HEK293 (cell line): Measurements from ENCODE around the gene POLR2H.

Experiments used
- CTCF ChIA-PET: fragments of 350-600 bp; formaldehyde crosslinking; extraction: SDS; loops from one replicate; lab custom pipeline; 2021; ENCODE audit warnings: antibody characterized with exemption; lab: Yijun Ruan, JAX
- POLR2A ChIA-PET: fragments of 300-600 bp; formaldehyde crosslinking; extraction: SDS; loops from one replicate; lab custom pipeline; 2020; ENCODE audit warnings: antibody characterized with exemption, inconsistent platforms; lab: Yijun Ruan, JAX
- H3K27ac ChIP-seq: fragments of 200-500 bp; sonication (Bioruptor generic); 2 replicates; pipeline ENCODE4 v1.5.1; 2014; ENCODE audit warnings: low read depth, low read length, control low read depth, inconsistent platforms; ENCODE audit errors: extremely low read depth
- H3K36me3 ChIP-seq, 2 experiments: fragments of 200-500 bp in 1 of 2; sonication (Bioruptor generic) in 1 of 2; 1 replicate in 1 of 2; 2 replicates in 1 of 2; pipeline ENCODE4 v1.5.1; 2014 to 2017; ENCODE audit warnings: inconsistent platforms in 2 of 2, low read length in 2 of 2; ENCODE audit not compliant: control insufficient read depth in 2 of 2, insufficient read depth in 1 of 2
- H3K4me1 ChIP-seq: fragments of 200-500 bp; sonication (Bioruptor generic); 2 replicates; pipeline ENCODE4 v1.5.1; 2014; ENCODE audit warnings: mild to moderate bottlenecking, low read length, inconsistent platforms; ENCODE audit not compliant: control insufficient read depth, insufficient read depth
- H3K4me3 ChIP-seq: 2 replicates; pipeline ENCODE4 v1.5.1; 2011; ENCODE audit warnings: low read depth, mild to moderate bottlenecking, control low read depth, low read length, moderate library complexity
- H3K9me3 ChIP-seq: fragments of 200-500 bp; sonication (Bioruptor generic); 2 replicates; pipeline ENCODE4 v1.5.1; 2014; ENCODE audit warnings: low read depth, low read length, inconsistent platforms; ENCODE audit not compliant: control insufficient read depth, insufficient read depth
- BCL11B ChIP-seq: fragments of 450-650 bp; formaldehyde crosslinking; IDR thresholded peaks from 2 replicates; pipeline ENCODE4 v1.5.1; 2016; ENCODE audit warnings: low read depth, missing biosample characterization, missing genetic modification characterization
- EGR2 ChIP-seq: fragments of 450-650 bp; formaldehyde crosslinking; IDR thresholded peaks from 2 replicates; pipeline ENCODE4 v1.5.1; 2016; ENCODE audit warnings: low read depth, missing biosample characterization, missing genetic modification characterization
- KLF1 ChIP-seq: fragments of 450-650 bp; formaldehyde crosslinking; IDR thresholded peaks from 2 replicates; pipeline ENCODE4 v1.5.1; 2016; ENCODE audit warnings: missing biosample characterization, missing genetic modification characterization
- KLF7 ChIP-seq: fragments of 450-650 bp; formaldehyde crosslinking; IDR thresholded peaks from 2 replicates; pipeline ENCODE4 v1.5.1; 2016; ENCODE audit warnings: missing biosample characterization, missing genetic modification characterization, borderline replicate concordance
- OVOL3 ChIP-seq: fragments of 450-650 bp; formaldehyde crosslinking; IDR thresholded peaks from 2 replicates; pipeline ENCODE4 v1.5.1; 2016; ENCODE audit warnings: missing biosample characterization, missing genetic modification characterization
- SP2 ChIP-seq: fragments of 450-650 bp; formaldehyde crosslinking; IDR thresholded peaks from 2 replicates; pipeline ENCODE4 v1.5.1; 2016; ENCODE audit warnings: missing biosample characterization, missing genetic modification characterization
- ZBTB20 ChIP-seq: fragments of 450-650 bp; formaldehyde crosslinking; IDR thresholded peaks from 2 replicates; pipeline ENCODE4 v1.5.1; 2016; ENCODE audit warnings: missing biosample characterization, missing genetic modification characterization
- ZIC2 ChIP-seq: fragments of 450-650 bp; formaldehyde crosslinking; IDR thresholded peaks from 2 replicates; pipeline ENCODE4 v1.5.1; 2016; ENCODE audit warnings: missing biosample characterization, missing genetic modification characterization
- ZNF114 ChIP-seq: fragments of 450-650 bp; formaldehyde crosslinking; IDR thresholded peaks from 2 replicates; pipeline ENCODE4 v1.5.0; 2017; ENCODE audit warnings: missing biosample characterization, missing genetic modification characterization
- ZNF132 ChIP-seq: fragments of 450-650 bp; formaldehyde crosslinking; IDR thresholded peaks from 2 replicates; pipeline ENCODE4 v1.5.1; 2017; ENCODE audit warnings: missing biosample characterization, missing genetic modification characterization, borderline replicate concordance
- ZNF138 ChIP-seq: fragments of 450-650 bp; formaldehyde crosslinking; IDR thresholded peaks from 2 replicates; pipeline ENCODE4 v1.5.1; 2016; ENCODE audit warnings: missing biosample characterization, missing genetic modification characterization, borderline replicate concordance
- ZNF19 ChIP-seq: fragments of 450-650 bp; formaldehyde crosslinking; IDR thresholded peaks from 2 replicates; pipeline ENCODE4; 2016; ENCODE audit warnings: missing biosample characterization, missing genetic modification characterization, low read depth
- ZNF394 ChIP-seq: fragments of 450-650 bp; formaldehyde crosslinking; IDR thresholded peaks from 2 replicates; pipeline ENCODE4 v1.5.1; 2016; ENCODE audit warnings: missing biosample characterization, missing genetic modification characterization, mild to moderate bottlenecking, moderate library complexity, borderline replicate concordance
- ZNF610 ChIP-seq: fragments of 450-650 bp; formaldehyde crosslinking; IDR thresholded peaks from 2 replicates; pipeline ENCODE4 v1.5.1; 2016; ENCODE audit warnings: missing biosample characterization, missing genetic modification characterization, borderline replicate concordance
- ZNF785 ChIP-seq: fragments of 450-650 bp; formaldehyde crosslinking; IDR thresholded peaks from 2 replicates; pipeline ENCODE4 v1.5.1; 2016; ENCODE audit warnings: missing biosample characterization, missing genetic modification characterization
- ZSCAN23 ChIP-seq: fragments of 450-650 bp; formaldehyde crosslinking; IDR thresholded peaks from 2 replicates; pipeline ENCODE4 v1.5.1; 2016; ENCODE audit warnings: missing biosample characterization, missing genetic modification characterization
- TF ChIP-seq, protein P1 (sequence below): fragments of 450-650 bp; formaldehyde crosslinking; IDR thresholded peaks from 2 replicates; pipeline ENCODE4; 2016; ENCODE audit warnings: missing biosample characterization, missing genetic modification characterization
- TF ChIP-seq, protein P2 (sequence below): IDR thresholded peaks from 2 replicates; pipeline ENCODE4 v1.6.1; 2011; ENCODE audit warnings: mild to moderate bottlenecking, low read depth, low read length, borderline replicate concordance
- TF ChIP-seq, protein P3 (sequence below): fragments of 450-650 bp; formaldehyde crosslinking; IDR thresholded peaks from 2 replicates; pipeline ENCODE4 v1.5.1; 2017; ENCODE audit warnings: missing biosample characterization, missing genetic modification characterization
- TF ChIP-seq, protein P4 (sequence below): fragments of 450-650 bp; formaldehyde crosslinking; conservative IDR thresholded peaks from 2 replicates; pipeline ENCODE4 v1.5.1; 2016; ENCODE audit warnings: low read depth, missing biosample characterization, missing genetic modification characterization

POLR2H gene

DNA sequence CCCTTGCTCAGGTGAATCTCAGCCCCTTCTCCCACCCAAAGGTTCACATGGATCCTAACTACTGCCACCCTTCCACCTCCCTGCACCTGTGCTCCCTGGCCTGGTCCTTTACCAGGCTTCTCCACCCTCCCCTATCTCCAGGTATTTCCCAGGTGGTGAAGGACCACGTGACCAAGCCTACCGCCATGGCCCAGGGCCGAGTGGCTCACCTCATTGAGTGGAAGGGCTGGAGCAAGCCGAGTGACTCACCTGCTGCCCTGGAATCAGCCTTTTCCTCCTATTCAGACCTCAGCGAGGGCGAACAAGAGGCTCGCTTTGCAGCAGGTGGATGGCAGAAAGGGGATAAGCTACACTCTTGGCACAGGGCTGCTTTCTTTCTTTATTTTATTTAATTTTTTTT is 19.6 kb upstream of the POLR2H start:
- CTCF ChIA-PET = no interaction called here
- POLR2A ChIA-PET = interaction anchor here (1.1 kb wide), 1 partner anchor 20 kb away, joined by 4 read pairs; no protein-coding TSS in a partner anchor
- Histone ChIP-seq H3K4me1 (no peaks in the 10 kb centered on the region), H3K4me3 (no peak overlapping the region), H3K36me3 (peaks cover 0 to 57% of the 10 kb centered on the region in 2 experiments; a peak in 1 of 3 replicates), H3K27ac (no peak overlapping the region), H3K9me3 (no peaks in the 10 kb centered on the region)
- TF ChIP-seq EGR2 (tag by site-specific recombination) (no peak), SP2 (tag by site-specific recombination) (no peak), ZNF19 (no peak), ZBTB20 (tag by site-specific recombination) (no peak), KLF1 (no peak), ZSCAN23 (no peak), ZIC2 (tag by site-specific recombination) (no peak), ZNF138 (tag by site-specific recombination) (no peak), ZNF394 (no peak), ZNF785 (tag by site-specific recombination) (no peak), KLF7 (tag by site-specific recombination) (no peak), ZNF114 (no peak), BCL11B (tag by site-specific recombination) (no peak), ZNF610 (tag by site-specific recombination) (no peak), ZNF132 (tag by site-specific recombination) (no peak)
- TF ChIP-seq, protein P1, sequence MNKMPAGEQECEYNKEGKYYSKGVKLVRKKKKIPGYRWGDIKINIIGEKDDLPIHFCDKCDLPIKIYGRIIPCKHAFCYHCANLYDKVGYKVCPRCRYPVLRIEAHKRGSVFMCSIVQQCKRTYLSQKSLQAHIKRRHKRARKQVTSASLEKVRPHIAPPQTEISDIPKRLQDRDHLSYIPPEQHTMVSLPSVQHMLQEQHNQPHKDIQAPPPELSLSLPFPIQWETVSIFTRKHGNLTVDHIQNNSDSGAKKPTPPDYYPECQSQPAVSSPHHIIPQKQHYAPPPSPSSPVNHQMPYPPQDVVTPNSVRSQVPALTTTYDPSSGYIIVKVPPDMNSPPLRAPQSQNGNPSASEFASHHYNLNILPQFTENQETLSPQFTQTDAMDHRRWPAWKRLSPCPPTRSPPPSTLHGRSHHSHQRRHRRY (tag by site-specific recombination) = no peak

DNA sequence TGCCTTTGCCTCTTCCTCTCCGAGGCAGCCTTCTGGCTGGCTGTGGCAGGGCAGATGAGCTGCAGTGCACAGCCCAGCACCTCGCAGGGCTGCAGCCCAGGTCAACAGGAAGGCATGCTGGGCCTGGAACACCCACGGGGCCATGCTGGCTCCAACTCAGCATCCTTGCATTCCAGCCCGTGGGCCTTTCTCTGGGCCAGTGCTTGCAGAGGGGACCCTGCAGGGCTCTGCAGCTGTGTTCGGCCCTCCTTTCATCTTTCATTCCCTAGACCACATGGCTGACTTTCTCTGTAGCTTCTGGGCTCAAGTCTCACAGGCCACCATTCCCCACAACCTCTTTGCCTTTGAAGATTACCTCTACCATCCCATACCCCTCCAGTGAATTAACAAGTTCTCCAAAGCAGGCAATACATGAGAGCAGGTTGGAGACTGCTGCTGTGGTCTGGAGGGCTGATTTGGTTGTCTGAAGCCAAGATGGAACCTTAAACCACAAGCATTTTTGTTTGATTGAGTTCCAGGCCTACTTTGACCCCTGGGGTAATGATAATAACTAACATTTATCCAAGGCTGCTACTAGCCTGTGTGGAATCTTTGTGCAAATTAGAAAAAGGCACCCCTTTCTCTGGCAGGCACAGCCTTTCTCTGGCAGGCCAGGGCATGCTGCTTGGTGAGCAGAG is 18.2 kb upstream of the POLR2H start:
- H3K4me3 ChIP-seq = no peak overlapping the region
- no peak overlapping the region for H3K27ac ChIP-seq
- H3K36me3 ChIP-seq = peaks cover 0 to 56% of the 10 kb centered on the region in 2 experiments; a peak in 1 of 3 replicates
- TF ChIP-seq, protein P2, sequence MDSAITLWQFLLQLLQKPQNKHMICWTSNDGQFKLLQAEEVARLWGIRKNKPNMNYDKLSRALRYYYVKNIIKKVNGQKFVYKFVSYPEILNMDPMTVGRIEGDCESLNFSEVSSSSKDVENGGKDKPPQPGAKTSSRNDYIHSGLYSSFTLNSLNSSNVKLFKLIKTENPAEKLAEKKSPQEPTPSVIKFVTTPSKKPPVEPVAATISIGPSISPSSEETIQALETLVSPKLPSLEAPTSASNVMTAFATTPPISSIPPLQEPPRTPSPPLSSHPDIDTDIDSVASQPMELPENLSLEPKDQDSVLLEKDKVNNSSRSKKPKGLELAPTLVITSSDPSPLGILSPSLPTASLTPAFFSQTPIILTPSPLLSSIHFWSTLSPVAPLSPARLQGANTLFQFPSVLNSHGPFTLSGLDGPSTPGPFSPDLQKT = no peak
- TF ChIP-seq, protein P3, sequence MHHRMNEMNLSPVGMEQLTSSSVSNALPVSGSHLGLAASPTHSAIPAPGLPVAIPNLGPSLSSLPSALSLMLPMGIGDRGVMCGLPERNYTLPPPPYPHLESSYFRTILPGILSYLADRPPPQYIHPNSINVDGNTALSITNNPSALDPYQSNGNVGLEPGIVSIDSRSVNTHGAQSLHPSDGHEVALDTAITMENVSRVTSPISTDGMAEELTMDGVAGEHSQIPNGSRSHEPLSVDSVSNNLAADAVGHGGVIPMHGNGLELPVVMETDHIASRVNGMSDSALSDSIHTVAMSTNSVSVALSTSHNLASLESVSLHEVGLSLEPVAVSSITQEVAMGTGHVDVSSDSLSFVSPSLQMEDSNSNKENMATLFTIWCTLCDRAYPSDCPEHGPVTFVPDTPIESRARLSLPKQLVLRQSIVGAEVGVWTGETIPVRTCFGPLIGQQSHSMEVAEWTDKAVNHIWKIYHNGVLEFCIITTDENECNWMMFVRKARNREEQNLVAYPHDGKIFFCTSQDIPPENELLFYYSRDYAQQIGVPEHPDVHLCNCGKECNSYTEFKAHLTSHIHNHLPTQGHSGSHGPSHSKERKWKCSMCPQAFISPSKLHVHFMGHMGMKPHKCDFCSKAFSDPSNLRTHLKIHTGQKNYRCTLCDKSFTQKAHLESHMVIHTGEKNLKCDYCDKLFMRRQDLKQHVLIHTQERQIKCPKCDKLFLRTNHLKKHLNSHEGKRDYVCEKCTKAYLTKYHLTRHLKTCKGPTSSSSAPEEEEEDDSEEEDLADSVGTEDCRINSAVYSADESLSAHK = no peak
- TF ChIP-seq OVOL3 (no peak), ZIC2 (tag by site-specific recombination) (peak; percentile 81)
- TF ChIP-seq, protein P4, sequence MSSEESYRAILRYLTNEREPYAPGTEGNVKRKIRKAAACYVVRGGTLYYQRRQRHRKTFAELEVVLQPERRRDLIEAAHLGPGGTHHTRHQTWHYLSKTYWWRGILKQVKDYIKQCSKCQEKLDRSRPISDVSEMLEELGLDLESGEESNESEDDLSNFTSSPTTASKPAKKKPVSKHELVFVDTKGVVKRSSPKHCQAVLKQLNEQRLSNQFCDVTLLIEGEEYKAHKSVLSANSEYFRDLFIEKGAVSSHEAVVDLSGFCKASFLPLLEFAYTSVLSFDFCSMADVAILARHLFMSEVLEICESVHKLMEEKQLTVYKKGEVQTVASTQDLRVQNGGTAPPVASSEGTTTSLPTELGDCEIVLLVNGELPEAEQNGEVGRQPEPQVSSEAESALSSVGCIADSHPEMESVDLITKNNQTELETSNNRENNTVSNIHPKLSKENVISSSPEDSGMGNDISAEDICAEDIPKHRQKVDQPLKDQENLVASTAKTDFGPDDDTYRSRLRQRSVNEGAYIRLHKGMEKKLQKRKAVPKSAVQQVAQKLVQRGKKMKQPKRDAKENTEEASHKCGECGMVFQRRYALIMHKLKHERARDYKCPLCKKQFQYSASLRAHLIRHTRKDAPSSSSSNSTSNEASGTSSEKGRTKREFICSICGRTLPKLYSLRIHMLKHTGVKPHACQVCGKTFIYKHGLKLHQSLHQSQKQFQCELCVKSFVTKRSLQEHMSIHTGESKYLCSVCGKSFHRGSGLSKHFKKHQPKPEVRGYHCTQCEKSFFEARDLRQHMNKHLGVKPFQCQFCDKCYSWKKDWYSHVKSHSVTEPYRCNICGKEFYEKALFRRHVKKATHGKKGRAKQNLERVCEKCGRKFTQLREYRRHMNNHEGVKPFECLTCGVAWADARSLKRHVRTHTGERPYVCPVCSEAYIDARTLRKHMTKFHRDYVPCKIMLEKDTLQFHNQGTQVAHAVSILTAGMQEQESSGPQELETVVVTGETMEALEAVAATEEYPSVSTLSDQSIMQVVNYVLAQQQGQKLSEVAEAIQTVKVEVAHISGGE (tag by site-specific recombination) = no peak
- ChIA-PET POLR2A (no interaction called here), CTCF (no interaction called here)
- H3K4me1 ChIP-seq = no peaks in the 10 kb centered on the region
- H3K9me3 ChIP-seq = no peaks in the 10 kb centered on the region
